ENCODE measurements around the gene SMURF2. TPM values are rescaled to one million over a fixed set of nuclear protein-coding genes. Genes with fewer than 3 reads are reported as not detected.
A peak's percentile ranks its signal among the peaks of the same experiment; 100 is the strongest.

SMURF2 gene
- total RNA-seq, 4 donors from 2014 or later, result 13.2 to 21.0 (median 20.5) TPM

- 1 to 2% methylated on average over 50 of the region's 50 CpGs for WGBS, 2 donors
- peak within 1 kb of the TSS; percentile 62 for H3K4me3 ChIP-seq (ENCODE audit: low read depth, poor library complexity, severe bottlenecking)
- TF ChIP-seq POLR2A (IDR thresholded peaks at IDR 0.05) (no peak), CTCF (IDR thresholded peaks at IDR 0.05) (peak in 1 of 3 donors; percentile 21)
- intact Hi-C loops (cut with DNase I; ENCODE audit: low total_unique reads), result no loop called here
- DNase-seq (ENCODE audit: low spot score in 2 of 2), result peak; percentile 84 to 98
Measured at GRCh38 chr17:64496786-64497564, 165.1 kb downstream of the SMURF2 start, which contains the start of gene POLG2. Gene POLG2 (minus strand): TSS chr17:64497054. CDS start chr17:64496968, 86 bp downstream.

- 1% methylated on average over 19 to 20 of the region's 20 CpGs for WGBS, 2 donors
- intact Hi-C loops (cut with DNase I; ENCODE audit: low total_unique reads), result no loop called here
- peak overlapping the region; percentile 62 for H3K4me3 ChIP-seq (ENCODE audit: low read depth, poor library complexity, severe bottlenecking)
- no peak for DNase-seq (ENCODE audit: low spot score in 2 of 2)
- TF ChIP-seq POLR2A (IDR thresholded peaks at IDR 0.05) (no peak), CTCF (IDR thresholded peaks at IDR 0.05) (no peak)
Measured at GRCh38 chr17:64496348-64496785, 165.7 kb downstream of the SMURF2 start.

Small RNAs within 50 kb of the gene (microRNA-seq; reads per million reads assigned to microRNA genes)
- gene MIR3064 (ENCODE audit: borderline number of aligned reads in 1 of 2, borderline replicate concordance in 2 of 2) (5.7 to 6.1 reads per million in 2 donors), gene MIR5047 (ENCODE audit: borderline number of aligned reads in 1 of 2, borderline replicate concordance in 2 of 2) (0 reads per million in 2 donors)

Other genes with a start within 250 kb of the SMURF2 start
- 1 to 10 TPM in 1 of 4 donors, not detected in 3; 1.8 TPM for gene MILR1, start 213.2 kb downstream of the SMURF2 start, total RNA-seq
- gene POLG2, start 165.3 kb downstream of the SMURF2 start, total RNA-seq, result 1 to 10 TPM; 2.2 to 7.7 (median 4.2) TPM
- gene DDX5, start 156.0 kb downstream of the SMURF2 start, total RNA-seq, result 100 to 1,000 TPM; 497 to 985 (median 764) TPM
- 10 to 100 TPM; 37.9 to 80.7 (median 54.0) TPM for gene CEP95, start 155.3 kb downstream of the SMURF2 start, total RNA-seq